ENCODE measurements around the gene ZNF14.
"Not testable (repeated sequence)": the region's sequence is repeated elsewhere in the genome, so short reads cannot be mapped to it uniquely, and the experiment has no call there.

The ZNF14 gene

DNA sequence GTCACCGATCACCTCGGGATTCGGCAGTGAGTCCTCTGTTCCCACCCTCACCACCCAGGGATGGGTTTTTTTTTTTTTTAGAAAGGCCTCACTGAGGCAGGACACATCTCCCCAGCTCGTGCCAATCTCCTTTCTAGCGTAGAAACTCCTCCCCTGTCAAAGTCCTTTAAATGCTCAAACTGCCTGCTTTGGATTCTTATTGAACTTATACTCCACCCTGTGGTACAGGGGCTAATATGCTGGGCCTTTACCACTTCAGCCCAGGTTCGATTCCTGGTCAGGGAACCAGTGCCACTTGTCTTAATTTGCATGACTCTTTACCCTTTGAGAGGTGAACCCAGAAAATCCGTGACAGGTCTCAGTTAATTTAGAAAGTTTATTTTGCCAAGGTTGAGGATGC is 8.3 kb upstream of the ZNF14 start:
- Mint-ChIP-seq H3K4me1 (ENCODE audit: low read depth) (no peaks in the 10 kb centered on the region), H3K9me3 (peaks cover 3% of the 10 kb centered on the region), H3K4me3 (no peak overlapping the region), H3K27ac (no peak overlapping the region), H3K27me3 (ENCODE audit: low read depth) (no peaks in the 10 kb centered on the region), H3K36me3 (ENCODE audit: low read depth) (no peaks in the 10 kb centered on the region)
- no peak for DNase-seq (ENCODE audit: low spot score)

DNA sequence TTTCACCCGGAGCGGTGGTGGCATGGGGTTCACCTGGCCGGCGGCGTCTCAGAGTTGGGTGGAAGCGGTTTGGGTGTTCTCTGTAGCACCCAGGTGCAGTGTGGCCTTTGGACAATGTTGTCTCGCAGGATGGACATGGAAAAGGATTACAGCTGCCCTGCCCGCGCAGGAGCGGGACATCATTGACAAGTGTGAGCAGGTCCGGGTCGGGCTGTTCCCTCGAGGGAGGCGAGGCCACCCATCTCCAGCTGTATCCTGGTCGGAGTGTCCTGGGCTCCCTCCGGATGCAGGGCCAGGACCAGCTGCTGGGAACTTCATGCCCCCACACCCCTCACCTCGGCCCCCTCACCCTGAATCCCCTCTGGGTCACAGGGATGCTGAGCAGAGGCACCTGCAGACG is 7.8 kb upstream of the ZNF14 start:
- H3K4me3 Mint-ChIP-seq: no peak overlapping the region
- H3K4me1 Mint-ChIP-seq (ENCODE audit: low read depth): no peaks in the 10 kb centered on the region
- peaks cover 3% of the 10 kb centered on the region for H3K9me3 Mint-ChIP-seq
- H3K27ac Mint-ChIP-seq: no peak overlapping the region
- DNase-seq (ENCODE audit: low spot score): no peak
- H3K36me3 Mint-ChIP-seq (ENCODE audit: low read depth): no peaks in the 10 kb centered on the region
- no peaks in the 10 kb centered on the region for H3K27me3 Mint-ChIP-seq (ENCODE audit: low read depth)

DNA sequence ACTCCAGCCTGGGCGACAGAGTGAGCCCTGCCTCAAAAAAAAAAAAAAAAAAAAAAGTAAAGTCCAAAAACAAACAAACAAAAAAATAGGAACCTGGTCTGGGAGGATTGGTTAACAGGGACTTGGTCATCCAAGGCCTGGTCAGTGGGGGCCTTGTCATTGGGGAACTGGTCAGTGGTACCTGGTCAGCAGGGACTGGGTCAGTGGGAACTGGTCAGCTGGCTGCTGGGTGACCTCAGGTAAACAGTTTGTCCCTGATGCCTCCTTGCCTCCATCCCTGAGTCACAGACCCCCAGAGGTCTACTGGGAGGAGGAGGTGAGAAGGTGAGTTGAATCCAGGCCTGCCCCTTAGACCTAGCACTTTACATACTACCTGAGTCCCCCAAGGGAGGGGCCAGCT is 5.7 kb upstream of the ZNF14 start:
- Mint-ChIP-seq H3K4me3 (no peak overlapping the region), H3K27ac (no peak overlapping the region), H3K9me3 (peaks cover 3% of the 10 kb centered on the region), H3K4me1 (ENCODE audit: low read depth) (no peaks in the 10 kb centered on the region), H3K36me3 (ENCODE audit: low read depth) (no peaks in the 10 kb centered on the region), H3K27me3 (ENCODE audit: low read depth) (no peaks in the 10 kb centered on the region)
- DNase-seq (ENCODE audit: low spot score): no peak

DNA sequence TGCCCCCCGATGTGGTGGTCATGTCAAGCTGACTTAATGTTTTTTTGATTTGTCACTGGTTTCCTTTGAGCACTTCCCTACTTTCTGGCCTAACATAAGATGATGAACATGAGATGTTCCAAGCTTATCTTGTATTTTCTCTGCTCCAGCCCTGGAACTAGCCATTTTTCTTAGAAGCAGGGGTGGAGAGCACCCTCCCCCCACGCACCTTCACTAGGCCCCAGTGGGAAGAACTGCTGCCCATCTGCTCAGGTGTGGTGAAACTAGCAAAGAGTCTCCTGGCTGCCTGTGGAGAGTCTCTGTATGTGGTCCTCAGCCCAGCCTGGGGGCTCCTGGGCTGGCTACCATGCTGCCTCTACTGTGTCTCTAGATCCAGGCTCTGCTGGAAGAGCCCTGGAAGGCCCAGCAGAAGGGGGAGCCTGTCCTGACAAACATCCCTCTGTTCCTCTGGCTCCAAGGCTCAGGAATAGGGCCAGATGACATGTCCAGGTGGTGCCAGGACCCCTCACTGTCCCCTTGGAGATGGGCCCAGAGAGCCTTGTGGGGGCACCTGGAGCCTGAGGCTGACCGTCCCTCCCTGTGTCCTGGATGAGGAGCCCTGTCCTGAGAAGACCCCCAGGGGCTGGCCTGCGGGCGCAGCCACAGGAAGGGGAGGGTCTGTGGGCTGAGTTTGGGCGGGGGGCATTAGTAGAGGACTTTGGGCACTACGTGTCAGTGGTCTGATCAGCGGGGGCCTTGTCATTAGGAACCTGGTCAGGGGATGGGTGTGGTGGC is 4.8 kb upstream of the ZNF14 start:
- Mint-ChIP-seq H3K27ac (no peak overlapping the region), H3K4me1 (ENCODE audit: low read depth) (peaks cover 4% of the 10 kb centered on the region), H3K9me3 (peaks cover 7% of the 10 kb centered on the region), H3K4me3 (no peak overlapping the region), H3K27me3 (ENCODE audit: low read depth) (no peaks in the 10 kb centered on the region), H3K36me3 (ENCODE audit: low read depth) (peaks cover 6% of the 10 kb centered on the region)
- DNase-seq (ENCODE audit: low spot score): no peak

DNA sequence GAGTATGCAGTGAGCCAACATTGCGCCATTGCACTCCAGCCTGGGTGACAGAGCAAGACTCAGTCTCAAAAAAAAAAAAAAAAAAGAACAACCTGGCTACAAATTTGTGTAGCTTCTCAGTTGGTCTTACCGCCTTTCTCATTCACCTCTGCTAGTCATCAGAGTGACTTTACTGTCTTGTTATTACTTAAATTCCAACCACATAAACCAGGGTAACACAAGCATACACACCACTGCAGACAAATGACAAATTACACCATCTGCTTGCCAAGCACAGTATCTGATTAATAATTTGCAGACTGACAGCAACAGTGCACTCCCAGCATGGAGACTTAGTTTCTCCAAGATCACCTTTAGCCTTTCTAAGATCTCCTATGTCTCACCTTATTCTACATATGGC is 11.0 kb downstream of the ZNF14 start:
- H3K27ac Mint-ChIP-seq: no peak overlapping the region
- DNase-seq (ENCODE audit: low spot score): no peak
- H3K36me3 Mint-ChIP-seq (ENCODE audit: low read depth): peaks cover 58% of the 10 kb centered on the region
- H3K4me1 Mint-ChIP-seq (ENCODE audit: low read depth): no peaks in the 10 kb centered on the region
- peaks cover 90% of the 10 kb centered on the region for H3K9me3 Mint-ChIP-seq
- H3K4me3 Mint-ChIP-seq: no peak overlapping the region
- no peaks in the 10 kb centered on the region for H3K27me3 Mint-ChIP-seq (ENCODE audit: low read depth)

DNA sequence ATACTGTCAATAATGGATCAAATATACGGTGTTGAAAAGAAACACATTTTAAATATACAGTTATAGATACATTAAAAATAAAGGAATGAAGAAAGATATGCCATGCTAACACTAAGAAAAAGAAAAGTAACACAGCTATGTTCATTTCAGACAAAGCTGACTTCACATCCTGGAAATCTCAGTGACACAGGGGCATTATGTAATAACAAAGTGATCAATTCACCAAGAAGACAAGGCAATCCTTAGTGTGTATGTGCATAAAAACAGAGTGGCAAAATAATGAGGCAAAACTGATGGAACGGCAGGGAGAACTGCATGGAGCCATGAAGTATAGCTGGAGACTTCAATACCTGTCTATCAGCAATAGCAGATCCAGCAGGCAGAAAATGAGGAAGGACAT is 13.1 kb downstream of the ZNF14 start:
- Mint-ChIP-seq H3K4me3 (no peak overlapping the region), H3K4me1 (ENCODE audit: low read depth) (no peaks in the 10 kb centered on the region), H3K27ac (no peak overlapping the region), H3K36me3 (ENCODE audit: low read depth) (peaks cover 61% of the 10 kb centered on the region), H3K27me3 (ENCODE audit: low read depth) (no peaks in the 10 kb centered on the region), H3K9me3 (peaks cover 88% of the 10 kb centered on the region)
- no peak for DNase-seq (ENCODE audit: low spot score)

DNA sequence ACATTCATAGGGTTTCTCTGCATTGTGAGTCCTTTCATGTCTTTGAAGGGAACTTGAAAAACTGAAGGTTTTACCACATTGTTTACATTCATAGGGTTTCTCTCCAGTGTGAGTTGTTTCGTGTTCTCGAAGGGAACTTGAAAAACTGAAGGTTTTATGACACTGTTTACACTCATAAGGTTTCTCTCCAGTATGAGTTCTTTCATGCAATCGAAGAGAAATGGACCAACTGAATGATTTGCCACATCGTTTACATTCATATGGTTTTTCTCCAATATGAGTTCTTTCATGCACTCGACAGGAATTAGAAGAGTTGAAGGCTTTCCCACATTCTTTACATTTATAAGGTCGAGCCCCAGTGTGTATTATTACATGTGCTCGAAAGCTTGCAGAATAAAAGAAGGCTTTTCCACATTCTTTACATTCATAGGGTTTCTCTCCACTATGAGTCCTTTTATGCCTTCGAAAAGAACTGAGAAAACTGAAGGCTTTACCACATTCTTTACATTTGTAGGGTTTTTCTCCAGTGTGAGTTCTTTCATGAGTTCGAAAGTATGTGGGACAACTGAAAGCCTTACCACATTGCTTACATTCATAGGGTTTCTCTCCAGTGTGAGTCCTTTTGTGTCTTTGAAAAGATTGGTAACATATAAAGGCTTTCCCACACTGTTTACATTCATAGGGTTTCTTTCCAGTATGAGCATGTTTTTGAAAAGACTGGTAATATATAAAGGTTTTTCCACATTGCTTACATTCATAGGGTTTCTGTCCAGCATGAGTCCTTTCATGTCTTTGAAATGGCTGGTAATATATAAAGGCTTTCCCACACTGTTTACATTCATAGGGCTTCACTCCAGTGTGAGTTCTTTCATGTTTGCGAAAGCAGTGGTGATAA is 20.7 kb downstream of the ZNF14 start:
- H3K36me3 Mint-ChIP-seq (ENCODE audit: low read depth): peaks cover 77% of the 10 kb centered on the region
- DNase-seq (ENCODE audit: low spot score): no peak
- no peak overlapping the region for H3K4me3 Mint-ChIP-seq

DNA sequence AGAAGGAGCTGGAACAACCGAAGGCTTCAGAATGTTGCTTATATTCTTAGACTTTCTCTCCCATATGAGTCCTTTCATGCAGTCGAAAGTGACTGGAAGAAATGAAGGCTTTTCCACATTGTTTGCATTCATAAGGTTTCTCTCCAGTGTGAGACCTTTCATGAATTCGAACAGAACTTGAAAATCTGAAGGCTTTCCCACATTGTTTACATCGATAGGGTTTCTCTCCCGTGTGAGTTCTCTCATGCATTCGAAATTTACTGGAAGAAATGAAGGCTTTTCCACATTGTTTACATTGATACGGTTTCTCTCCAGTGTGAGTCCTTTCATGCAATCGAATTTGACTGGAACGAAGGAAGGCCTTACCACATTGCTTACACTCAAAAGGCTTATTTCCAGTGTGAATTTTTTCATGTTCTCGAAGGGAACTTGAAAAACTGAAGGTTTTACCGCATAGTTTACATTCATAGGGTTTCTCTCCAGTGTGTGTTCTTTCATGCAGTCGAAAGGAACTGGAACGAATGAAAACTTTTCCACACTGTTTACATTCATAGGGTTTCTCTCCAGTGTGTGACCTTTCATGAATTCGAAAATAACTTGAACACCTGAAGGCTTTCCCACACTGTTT is 21.5 kb downstream of the ZNF14 start:
- Mint-ChIP-seq H3K9me3 (peaks cover 74% of the 10 kb centered on the region), H3K27ac (no peak overlapping the region), H3K36me3 (ENCODE audit: low read depth) (peaks cover 72% of the 10 kb centered on the region), H3K4me3 (no peak overlapping the region), H3K4me1 (ENCODE audit: low read depth) (no peaks in the 10 kb centered on the region), H3K27me3 (ENCODE audit: low read depth) (no peaks in the 10 kb centered on the region)
- DNase-seq (ENCODE audit: low spot score): no peak

More for the DNA sequence above, 20.7 kb downstream of the ZNF14 start:
- no peak overlapping the region for H3K27ac Mint-ChIP-seq
- H3K27me3 Mint-ChIP-seq (ENCODE audit: low read depth): no peaks in the 10 kb centered on the region
- H3K9me3 Mint-ChIP-seq: peaks cover 74% of the 10 kb centered on the region
- H3K4me1 Mint-ChIP-seq (ENCODE audit: low read depth): no peaks in the 10 kb centered on the region

DNA sequence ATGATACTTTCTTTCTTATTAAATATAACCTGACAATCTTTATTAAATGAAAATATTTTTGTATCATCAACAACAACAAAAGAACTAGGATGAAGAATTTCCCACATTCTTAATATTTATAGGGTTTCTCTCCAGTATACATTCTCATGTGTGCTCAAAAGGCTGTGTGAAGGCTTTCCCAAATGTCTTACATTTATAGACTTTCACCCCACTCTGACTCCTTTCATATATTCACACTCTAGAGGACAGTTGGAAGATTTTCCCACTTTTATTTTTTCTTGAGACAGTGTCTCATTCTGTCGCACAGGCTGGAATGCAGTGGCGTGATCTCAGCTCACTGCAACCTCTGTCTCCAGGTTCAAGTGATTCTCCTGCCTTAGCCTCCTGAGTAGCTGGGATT is 22.4 kb downstream of the ZNF14 start:
- H3K9me3 Mint-ChIP-seq: peaks cover 73% of the 10 kb centered on the region
- H3K4me1 Mint-ChIP-seq (ENCODE audit: low read depth): no peaks in the 10 kb centered on the region
- no peaks in the 10 kb centered on the region for H3K27me3 Mint-ChIP-seq (ENCODE audit: low read depth)
- H3K4me3 Mint-ChIP-seq: no peak overlapping the region
- H3K27ac Mint-ChIP-seq: no peak overlapping the region
- peaks cover 68% of the 10 kb centered on the region for H3K36me3 Mint-ChIP-seq (ENCODE audit: low read depth)
- no peak for DNase-seq (ENCODE audit: low spot score)

DNA sequence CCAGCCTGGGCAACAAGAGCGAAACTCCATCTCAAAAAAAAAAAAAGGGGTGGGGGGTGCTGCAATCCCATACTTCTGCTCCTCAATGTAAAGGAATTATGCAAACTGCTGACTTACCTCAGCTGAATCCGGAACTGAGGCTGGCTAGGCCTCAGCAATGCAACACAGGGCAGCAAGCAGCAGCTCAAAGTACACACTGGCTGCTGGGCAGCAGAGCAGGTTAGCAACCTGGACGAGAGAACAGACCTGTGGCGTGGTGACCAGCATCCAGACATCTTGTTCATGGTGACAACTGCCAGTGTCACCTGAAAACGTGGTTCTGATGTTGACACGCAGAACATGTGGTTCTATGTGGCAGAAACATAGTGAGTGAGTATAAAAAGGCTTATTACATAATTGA is 28.1 kb downstream of the ZNF14 start:
- H3K27ac Mint-ChIP-seq: no peak overlapping the region

DNA sequence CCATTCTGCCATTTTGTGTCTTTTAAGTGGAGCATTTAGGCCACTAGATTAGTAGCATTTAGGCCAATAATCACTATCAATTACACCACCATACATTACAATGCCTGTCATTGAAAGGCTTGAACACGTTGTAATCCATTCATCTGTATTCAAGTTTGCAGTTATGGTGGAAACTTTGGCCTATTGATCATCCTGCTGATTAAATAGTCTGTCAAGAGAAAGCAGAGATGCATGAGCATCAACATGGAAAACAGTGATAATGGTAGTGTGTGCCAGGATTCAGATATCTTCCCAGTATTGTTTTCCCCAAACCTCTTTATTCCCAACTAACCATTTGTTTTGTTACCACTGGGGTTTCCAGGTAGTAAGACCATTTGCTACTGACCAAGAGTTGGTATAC is 32.4 kb downstream of the ZNF14 start:
- H3K27me3 Mint-ChIP-seq (ENCODE audit: low read depth); H3K27ac Mint-ChIP-seq; H3K4me1 Mint-ChIP-seq (ENCODE audit: low read depth); H3K4me3 Mint-ChIP-seq; DNase-seq (ENCODE audit: low spot score); H3K36me3 Mint-ChIP-seq (ENCODE audit: low read depth): not testable (repeated sequence)
- H3K9me3 Mint-ChIP-seq: peaks cover 41% of the 10 kb centered on the region

More for the DNA sequence above, 28.1 kb downstream of the ZNF14 start:
- Mint-ChIP-seq H3K36me3 (ENCODE audit: low read depth) (peaks cover 24% of the 10 kb centered on the region), H3K27me3 (ENCODE audit: low read depth) (no peaks in the 10 kb centered on the region), H3K4me3 (no peak overlapping the region), H3K9me3 (peaks cover 61% of the 10 kb centered on the region), H3K4me1 (ENCODE audit: low read depth) (no peaks in the 10 kb centered on the region)
- DNase-seq (ENCODE audit: low spot score): no peak

DNA sequence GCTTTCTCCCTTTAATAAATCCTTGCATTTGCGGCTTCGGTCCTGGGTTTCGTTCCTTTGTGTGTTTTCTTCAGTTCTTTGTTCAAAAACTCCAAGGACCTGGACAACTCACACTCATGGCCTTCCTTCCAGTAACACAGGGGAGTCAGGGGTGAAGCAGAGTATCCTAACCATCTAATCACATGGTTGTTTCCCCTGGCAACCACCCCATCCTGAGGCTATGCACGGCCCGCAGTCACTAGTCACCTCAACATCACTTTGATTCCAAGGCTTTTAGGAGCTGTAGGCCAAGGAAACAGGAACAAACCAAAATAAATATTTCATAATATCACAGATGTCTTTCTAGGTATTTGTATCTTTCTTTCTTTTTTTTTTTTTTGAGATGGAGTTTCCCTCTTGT is 35.3 kb downstream of the ZNF14 start:
- Mint-ChIP-seq H3K27me3 (ENCODE audit: low read depth) (no peaks in the 10 kb centered on the region), H3K36me3 (ENCODE audit: low read depth) (peaks cover 6% of the 10 kb centered on the region), H3K4me3 (no peak overlapping the region), H3K9me3 (peaks cover 30% of the 10 kb centered on the region), H3K27ac (no peak overlapping the region), H3K4me1 (ENCODE audit: low read depth) (no peaks in the 10 kb centered on the region)
- DNase-seq (ENCODE audit: low spot score): no peak

DNA sequence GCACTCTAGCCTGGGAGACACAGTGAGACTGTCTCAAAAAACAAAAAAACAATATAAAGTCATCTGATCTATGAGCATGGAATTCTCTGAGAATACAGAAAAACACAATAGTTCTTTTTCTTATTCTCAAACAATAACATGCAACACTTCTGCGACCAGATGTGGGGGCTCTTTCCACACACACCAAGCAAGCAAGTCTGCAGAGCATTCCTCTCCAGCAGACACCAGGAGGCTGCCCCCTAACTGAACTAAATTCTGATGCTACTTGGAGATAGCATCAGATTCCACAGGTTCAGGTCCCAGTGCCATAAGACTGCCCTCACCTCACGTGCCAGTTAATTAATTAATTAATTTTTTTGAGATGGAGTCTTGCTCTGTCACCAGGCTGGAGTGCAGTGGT is 36.5 kb downstream of the ZNF14 start:
- Mint-ChIP-seq H3K36me3 (ENCODE audit: low read depth) (peaks cover 6% of the 10 kb centered on the region), H3K9me3 (peaks cover 30% of the 10 kb centered on the region), H3K27me3 (ENCODE audit: low read depth) (no peaks in the 10 kb centered on the region), H3K4me1 (ENCODE audit: low read depth) (no peaks in the 10 kb centered on the region), H3K27ac (no peak overlapping the region), H3K4me3 (no peak overlapping the region)
- no peak for DNase-seq (ENCODE audit: low spot score)

DNA sequence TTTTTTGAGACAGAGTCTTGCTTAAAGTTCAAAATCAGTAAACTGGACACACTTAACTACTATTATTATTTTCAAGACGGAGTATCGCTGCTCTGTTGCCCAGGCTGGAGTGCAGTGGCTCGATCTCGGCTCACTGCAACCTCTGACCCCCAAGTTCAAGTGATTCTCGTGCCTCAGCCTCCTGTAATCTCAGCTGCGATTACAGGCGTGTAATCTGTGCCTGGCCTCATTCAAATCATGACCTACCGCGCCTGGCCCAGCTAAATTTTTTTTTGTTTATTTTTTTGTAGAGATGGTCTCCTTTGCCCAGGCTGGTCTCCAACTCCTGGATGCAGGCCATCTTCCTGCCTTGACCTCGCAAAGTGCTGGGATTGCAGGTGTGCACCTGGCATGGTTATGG is 41.2 kb downstream of the ZNF14 start:
- Mint-ChIP-seq H3K9me3 (peaks cover 14% of the 10 kb centered on the region), H3K4me1 (ENCODE audit: low read depth) (no peaks in the 10 kb centered on the region), H3K27me3 (ENCODE audit: low read depth) (no peaks in the 10 kb centered on the region), H3K36me3 (ENCODE audit: low read depth) (peaks cover 16% of the 10 kb centered on the region), H3K27ac (no peak overlapping the region), H3K4me3 (no peak overlapping the region)
- DNase-seq (ENCODE audit: low spot score): no peak
